HG03045 (cell line): ENCODE results near the gene PEX14.

Source experiments
- ATAC-seq: cut with Tn5 transposase; IDR thresholded peaks from one replicate; pipeline ENCODE4 v1.9.1; 2021; ENCODE audit warnings: mild to moderate bottlenecking, moderate library complexity; ENCODE audit not compliant: unreplicated experiment

PEX14 gene

GRCh38 chr1:10642403-10643080, 167.8 kb downstream of the PEX14 start:
- ATAC-seq = no peak

- ATAC-seq = no peak
Measured at GRCh38 chr1:10643607-10644306, 169.0 kb downstream of the PEX14 start.

- no peak for ATAC-seq
Measured at GRCh38 chr1:10644307-10645128, 169.8 kb downstream of the PEX14 start.

- no peak for ATAC-seq
Measured at GRCh38 chr1:10646347-10646861, 171.7 kb downstream of the PEX14 start.

- ATAC-seq = no peak
Measured at GRCh38 chr1:10647414-10648170, 172.8 kb downstream of the PEX14 start.

- ATAC-seq = no peak
Measured at GRCh38 chr1:10648689-10649516, 174.2 kb downstream of the PEX14 start.

- ATAC-seq = no peak
Measured at GRCh38 chr1:10649517-10650201, 174.9 kb downstream of the PEX14 start.

- no peak for ATAC-seq
Measured at GRCh38 chr1:10650556-10651388, 176.0 kb downstream of the PEX14 start.

GRCh38 chr1:10651389-10651766, 176.6 kb downstream of the PEX14 start:
- no peak for ATAC-seq

GRCh38 chr1:10651793-10652192, 177.0 kb downstream of the PEX14 start:
- no peak for ATAC-seq

- no peak for ATAC-seq
Measured at GRCh38 chr1:10652626-10653025, 177.9 kb downstream of the PEX14 start.

GRCh38 chr1:10653370-10654125, 178.8 kb downstream of the PEX14 start:
- no peak for ATAC-seq

- no peak for ATAC-seq
Measured at GRCh38 chr1:10655002-10655401, 180.3 kb downstream of the PEX14 start.

- no peak for ATAC-seq
Measured at GRCh38 chr1:10656431-10656830, 181.7 kb downstream of the PEX14 start.

- ATAC-seq = no peak
Measured at GRCh38 chr1:10657088-10657847, 182.5 kb downstream of the PEX14 start.

GRCh38 chr1:10658396-10659066, 183.8 kb downstream of the PEX14 start:
- ATAC-seq = no peak
